Natural killer cell (primary cell): Measurements from ENCODE around the gene AGMAT. TPM values are rescaled to one million over a fixed set of nuclear protein-coding genes. Genes with fewer than 3 reads are reported as not detected.
A peak's percentile ranks its signal among the peaks of the same experiment; 100 is the strongest.

Source experiments
- ATAC-seq, 3 donors: fragments of 150-1000 bp in 2 of 3; fragments of 200-7000 bp in 1 of 3; cut with Tn5 transposase; 1 replicate in 1 of 3; 2 replicates in 2 of 3; pipeline ENCODE4 v1.10.0; 2021; ENCODE audit warnings: mild to moderate bottlenecking in 2 of 3, moderate library complexity in 2 of 3
- DNase-seq, 2 donors: peaks; one replicate each; pipeline versions ENCODE4 v3.0.0 to v3.0.0-alpha.2; 2013 to 2021; ENCODE audit warnings: mixed read lengths in 1 of 2
- H3K27ac ChIP-seq: one replicate; pipeline ENCODE4 v1.5.1; 2013; ENCODE audit warnings: mild to moderate bottlenecking, low read length
- H3K27me3 ChIP-seq: one replicate; pipeline ENCODE4 v1.6.1; 2013; ENCODE audit warnings: low read length; ENCODE audit not compliant: control insufficient read depth, insufficient read depth
- H3K36me3 ChIP-seq: one replicate; pipeline ENCODE4 v1.6.1; 2013; ENCODE audit warnings: low read length; ENCODE audit not compliant: control insufficient read depth, insufficient read depth
- H3K4me1 ChIP-seq: one replicate; pipeline ENCODE4 v1.6.1; 2013; ENCODE audit warnings: low read length; ENCODE audit not compliant: control insufficient read depth, insufficient read depth
- H3K4me3 ChIP-seq: one replicate; pipeline ENCODE4 v1.5.1; 2013; ENCODE audit warnings: low read length
- H3K9me3 ChIP-seq: one replicate; pipeline ENCODE4 v1.6.1; 2013; ENCODE audit warnings: low read length; ENCODE audit not compliant: control insufficient read depth, insufficient read depth
- H3K27ac Mint-ChIP-seq, 2 donors: one replicate each; pipeline ENCODE4 v1.8.0; 2022; ENCODE audit warnings: mild to moderate bottlenecking in 2 of 2, mixed read lengths in 2 of 2, moderate library complexity in 1 of 2
- H3K27me3 Mint-ChIP-seq, 2 donors: one replicate each; pipeline ENCODE4 v1.8.0; 2022; ENCODE audit warnings: low read depth in 2 of 2, mixed read lengths in 2 of 2
- H3K36me3 Mint-ChIP-seq: one replicate; pipeline ENCODE4 v1.8.0; 2022; ENCODE audit warnings: mixed read lengths
- H3K4me1 Mint-ChIP-seq, 2 donors: one replicate each; pipeline ENCODE4 v1.8.0; 2022; ENCODE audit warnings: mixed read lengths in 2 of 2
- H3K4me3 Mint-ChIP-seq: one replicate; pipeline ENCODE4 v1.8.0; 2022; ENCODE audit warnings: mild to moderate bottlenecking, moderate library complexity, mixed read lengths
- H3K9me3 Mint-ChIP-seq, 2 donors: one replicate each; pipeline ENCODE4 v1.8.0; 2022; ENCODE audit warnings: mixed read lengths in 2 of 2
- WGBS: methylation state at CpG from one replicate; pipeline ENCODE4 v1.1.7; 2013; ENCODE audit warnings: missing lambda C conversion rate; ENCODE audit not compliant: insufficient coverage; 5-methylcytosine and 5-hydroxymethylcytosine counted together
- intact Hi-C: fragments of 100-400 bp; cut with micrococcal nuclease; formaldehyde crosslinking; loops from one replicate; pipeline ENCODE4 v1.14.2; 2022
- total RNA-seq, 4 donors: library from RNA; stranded (reverse); fragments of 120-200 nt in 1 of 4; gene quantifications; one replicate each; pipeline versions ENCODE4 v1.2.3 to v1.2.4, GENCODE V29; 2013 to 2022
- TF ChIP-seq, protein P1 (sequence below): fragments of 200-600 bp; IDR thresholded peaks from one replicate; pipeline ENCODE4 v1.8.0; 2022; ENCODE audit warnings: antibody characterized with exemption

AGMAT gene
- total RNA-seq, 3 donors from 2014 or later (not counting 1 experiment from before 2014, with no cell fraction given): 0.42 to 0.66 (median 0.65) TPM

DNA sequence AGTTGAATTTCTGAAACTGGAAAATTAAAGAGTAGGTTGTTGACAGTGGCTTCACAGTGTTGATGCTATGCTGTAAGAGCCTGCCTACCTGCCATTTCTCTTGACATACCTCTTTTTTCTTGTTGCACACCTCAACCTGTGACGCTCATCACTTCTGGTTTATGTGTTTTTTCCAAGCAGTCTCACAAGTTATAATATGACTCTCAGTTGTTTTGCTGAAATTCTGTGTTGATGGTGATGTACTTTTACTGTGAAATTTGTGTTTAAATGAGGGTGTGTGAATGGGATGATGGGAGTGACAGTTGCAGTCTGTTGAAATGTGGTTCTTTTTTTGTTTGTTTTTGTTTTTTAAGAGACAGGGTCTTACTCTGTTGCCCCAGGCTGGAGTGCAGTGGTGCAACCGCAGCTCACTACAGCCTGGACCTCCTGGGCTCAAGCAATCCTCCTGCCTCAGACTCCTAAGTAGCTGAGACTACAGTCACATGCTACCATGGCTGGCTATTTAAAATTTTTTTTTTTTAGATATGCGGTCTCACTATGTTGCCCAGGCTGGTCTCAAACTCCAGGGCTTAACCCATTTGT, 39.4 kb upstream of the AGMAT start:
- DNase-seq (no peak), ATAC-seq (no peak)
- no peaks in the 10 kb centered on the region for H3K36me3 Mint-ChIP-seq
- H3K9me3 ChIP-seq: no peaks in the 10 kb centered on the region
- no peak overlapping the region for H3K4me3 Mint-ChIP-seq
- H3K27me3 Mint-ChIP-seq: no peaks in the 10 kb centered on the region
- no peak overlapping the region for H3K27ac Mint-ChIP-seq
- H3K4me1 ChIP-seq: peaks cover 9% of the 10 kb centered on the region
- no peaks in the 10 kb centered on the region for H3K9me3 Mint-ChIP-seq
- no peaks in the 10 kb centered on the region for H3K27me3 ChIP-seq
- H3K36me3 ChIP-seq: peaks cover 12% of the 10 kb centered on the region
- no peak overlapping the region for H3K27ac ChIP-seq
- WGBS: 90% methylated on average over 3 of the region's 3 CpGs
- no peak overlapping the region for H3K4me3 ChIP-seq
- intact Hi-C loops: no loop called here
- TF ChIP-seq, protein P1, sequence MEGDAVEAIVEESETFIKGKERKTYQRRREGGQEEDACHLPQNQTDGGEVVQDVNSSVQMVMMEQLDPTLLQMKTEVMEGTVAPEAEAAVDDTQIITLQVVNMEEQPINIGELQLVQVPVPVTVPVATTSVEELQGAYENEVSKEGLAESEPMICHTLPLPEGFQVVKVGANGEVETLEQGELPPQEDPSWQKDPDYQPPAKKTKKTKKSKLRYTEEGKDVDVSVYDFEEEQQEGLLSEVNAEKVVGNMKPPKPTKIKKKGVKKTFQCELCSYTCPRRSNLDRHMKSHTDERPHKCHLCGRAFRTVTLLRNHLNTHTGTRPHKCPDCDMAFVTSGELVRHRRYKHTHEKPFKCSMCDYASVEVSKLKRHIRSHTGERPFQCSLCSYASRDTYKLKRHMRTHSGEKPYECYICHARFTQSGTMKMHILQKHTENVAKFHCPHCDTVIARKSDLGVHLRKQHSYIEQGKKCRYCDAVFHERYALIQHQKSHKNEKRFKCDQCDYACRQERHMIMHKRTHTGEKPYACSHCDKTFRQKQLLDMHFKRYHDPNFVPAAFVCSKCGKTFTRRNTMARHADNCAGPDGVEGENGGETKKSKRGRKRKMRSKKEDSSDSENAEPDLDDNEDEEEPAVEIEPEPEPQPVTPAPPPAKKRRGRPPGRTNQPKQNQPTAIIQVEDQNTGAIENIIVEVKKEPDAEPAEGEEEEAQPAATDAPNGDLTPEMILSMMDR: no peak
- H3K4me1 Mint-ChIP-seq: peaks cover 38 to 47% of the 10 kb centered on the region in 2 donors

DNA sequence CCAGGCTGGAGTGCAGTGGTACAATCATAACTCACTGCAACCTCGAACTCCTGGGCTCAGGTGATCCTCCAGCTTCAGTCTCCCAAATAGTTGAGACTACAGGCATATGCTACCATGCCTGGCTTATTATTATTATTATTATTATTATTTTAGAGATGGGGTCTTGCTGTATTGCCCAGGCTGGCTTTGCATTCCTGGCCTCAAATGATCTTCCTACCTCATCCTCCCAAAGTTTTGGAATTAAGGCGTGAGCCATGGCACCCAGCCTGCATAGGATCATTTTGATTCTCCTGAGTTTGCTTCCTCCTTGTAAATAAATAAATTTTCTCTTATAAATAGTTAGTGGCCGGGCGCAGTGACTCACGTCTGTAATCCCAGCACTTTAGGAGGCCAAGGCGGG, 38.6 kb upstream of the AGMAT start:
- peak overlapping the region in 1 of 2 donors; percentile 7 for H3K27ac Mint-ChIP-seq
- H3K36me3 Mint-ChIP-seq: no peaks in the 10 kb centered on the region

DNA sequence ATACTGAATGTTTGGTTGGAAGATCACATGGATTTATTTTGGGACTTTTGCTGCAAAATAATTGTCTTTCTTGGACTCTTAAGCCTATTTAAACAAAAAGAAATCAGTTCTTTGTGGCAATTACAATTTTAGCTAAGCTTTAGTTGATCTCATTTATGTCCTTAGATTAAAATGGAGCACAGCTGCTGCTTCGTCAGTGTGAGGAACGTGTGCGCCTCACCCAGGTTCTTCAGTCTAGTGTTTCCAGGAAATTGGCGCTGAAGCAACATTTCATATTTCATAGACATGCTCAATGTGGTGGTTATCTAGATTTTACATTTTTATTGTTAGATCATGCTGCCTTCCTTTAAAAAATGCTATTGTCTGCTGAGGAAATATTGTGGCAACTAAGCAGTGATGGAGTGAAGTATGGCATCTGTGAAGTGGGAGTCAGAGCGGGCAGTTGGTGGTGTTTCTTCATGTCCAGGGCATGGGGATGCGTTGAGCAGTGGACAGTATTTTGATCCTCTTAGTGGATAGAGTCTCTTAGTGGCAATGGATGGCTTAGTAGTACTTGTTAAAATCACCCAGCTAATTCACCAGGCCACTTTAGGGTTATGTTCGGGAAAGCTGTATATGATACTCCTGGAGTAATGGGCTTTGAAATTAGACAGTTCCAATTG, 38.0 kb upstream of the AGMAT start:
- Mint-ChIP-seq H3K4me3 (no peak overlapping the region), H3K9me3 (no peaks in the 10 kb centered on the region), H3K27ac (peak overlapping the region in 1 of 2 donors; percentile 7), H3K27me3 (no peaks in the 10 kb centered on the region), H3K36me3 (no peaks in the 10 kb centered on the region), H3K4me1 (peaks cover 50 to 57% of the 10 kb centered on the region in 2 donors)
- H3K9me3 ChIP-seq: no peaks in the 10 kb centered on the region
- TF ChIP-seq, protein P1: no peak
- intact Hi-C loops: no loop called here
- DNase-seq (no peak), ATAC-seq (no peak)
- H3K36me3 ChIP-seq: peaks cover 12% of the 10 kb centered on the region
- no peak overlapping the region for H3K27ac ChIP-seq
- H3K4me3 ChIP-seq: no peak overlapping the region
- H3K4me1 ChIP-seq: peaks cover 16% of the 10 kb centered on the region
- H3K27me3 ChIP-seq: no peaks in the 10 kb centered on the region
- WGBS: 93% methylated on average over 5 of the region's 7 CpGs

More for the DNA sequence above, 38.6 kb upstream of the AGMAT start:
- H3K4me1 ChIP-seq: peaks cover 13% of the 10 kb centered on the region
- DNase-seq (no peak), ATAC-seq (no peak)
- 100% methylated on average over 4 of the region's 6 CpGs for WGBS
- H3K27me3 ChIP-seq: no peaks in the 10 kb centered on the region
- H3K4me3 ChIP-seq: no peak overlapping the region
- Mint-ChIP-seq H3K4me3 (no peak overlapping the region), H3K9me3 (no peaks in the 10 kb centered on the region), H3K4me1 (peaks cover 44 to 51% of the 10 kb centered on the region in 2 donors), H3K27me3 (no peaks in the 10 kb centered on the region)
- H3K9me3 ChIP-seq: no peaks in the 10 kb centered on the region
- TF ChIP-seq, protein P1: no peak
- no peak overlapping the region for H3K27ac ChIP-seq
- peaks cover 12% of the 10 kb centered on the region for H3K36me3 ChIP-seq
- intact Hi-C loops: no loop called here
